GF-D8 (cell line): ENCODE results near the gene C9orf43.
"Not testable (repeated sequence)": the region's sequence is repeated elsewhere in the genome, so short reads cannot be mapped to it uniquely, and the experiment has no call there.

ENCODE experiments used
- DNase-seq: peaks from one replicate; lab custom pipeline; 2025; lab: John Stamatoyannopoulos, UW

Gene C9orf43

GRCh38 chr9:113410207-113410864 is at the start of gene C9orf43, which contains the start of gene POLE3:
Gene C9orf43, plus strand, starts transcription at chr9:113410747. Its CDS starts 2,747 bp downstream, at chr9:113413494.
Gene POLE3, minus strand, starts transcription at chr9:113410675. Its CDS starts 382 bp downstream, at chr9:113410293.
- peak; percentile 94 for DNase-seq

GRCh38 chr9:113361304-113362018 is 49.1 kb upstream of the C9orf43 start:
- DNase-seq: no peak

- no peak for DNase-seq
Measured at GRCh38 chr9:113363336-113363735, 47.2 kb upstream of the C9orf43 start.

GRCh38 chr9:113364951-113365350 is 45.6 kb upstream of the C9orf43 start:
- DNase-seq: no peak

- not testable (repeated sequence) for DNase-seq
Measured at GRCh38 chr9:113365652-113366051, 44.9 kb upstream of the C9orf43 start.

GRCh38 chr9:113368348-113368981 is 42.1 kb upstream of the C9orf43 start:
- DNase-seq: no peak

GRCh38 chr9:113368982-113369854 is 41.3 kb upstream of the C9orf43 start:
- DNase-seq: no peak

GRCh38 chr9:113369855-113370140 is 40.7 kb upstream of the C9orf43 start:
- DNase-seq: no peak

GRCh38 chr9:113370806-113371325 is 39.7 kb upstream of the C9orf43 start:
- DNase-seq: no peak

- no peak for DNase-seq
Measured at GRCh38 chr9:113372059-113372458, 38.5 kb upstream of the C9orf43 start.

GRCh38 chr9:113373256-113373655 is 37.3 kb upstream of the C9orf43 start:
- DNase-seq: no peak

GRCh38 chr9:113373676-113374392 is 36.7 kb upstream of the C9orf43 start:
- DNase-seq: no peak

- DNase-seq: no peak
Measured at GRCh38 chr9:113375057-113376023, 35.2 kb upstream of the C9orf43 start.

- DNase-seq: no peak
Measured at GRCh38 chr9:113376634-113377567, 33.6 kb upstream of the C9orf43 start, which contains the start of gene HDHD3. Gene HDHD3, minus strand, starts transcription at chr9:113376986. Its CDS starts 2,632 bp downstream, at chr9:113374354.

GRCh38 chr9:113379094-113379828 is 31.3 kb upstream of the C9orf43 start:
- DNase-seq: not testable (repeated sequence)

GRCh38 chr9:113379829-113380210 is 30.7 kb upstream of the C9orf43 start:
- DNase-seq: not testable (repeated sequence)

GRCh38 chr9:113380869-113381378 is 29.6 kb upstream of the C9orf43 start:
- DNase-seq: no peak

- not testable (repeated sequence) for DNase-seq
Measured at GRCh38 chr9:113381441-113381840, 29.1 kb upstream of the C9orf43 start.
